ENCODE data around the gene LIMCH1.

DNA sequence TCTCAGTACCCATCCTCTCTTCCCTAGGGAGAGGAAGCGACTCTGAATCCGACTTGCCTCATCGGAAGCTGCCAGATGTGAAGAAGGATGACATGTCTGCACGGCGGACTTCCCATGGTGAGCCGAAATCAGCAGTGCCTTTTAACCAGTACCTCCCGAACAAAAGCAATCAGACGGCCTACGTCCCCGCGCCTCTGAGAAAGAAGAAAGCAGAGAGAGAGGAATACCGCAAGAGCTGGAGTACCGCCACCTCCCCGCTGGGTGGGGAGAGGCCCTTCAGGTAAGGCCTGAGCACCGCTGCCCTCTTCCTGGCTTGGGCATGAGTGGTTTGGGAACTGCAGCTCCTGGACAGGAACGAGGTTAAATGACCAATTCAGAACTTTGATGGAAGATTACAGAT is 81.2 kb downstream of the LIMCH1 start:
- TF ChIP-seq TAF1 (IDR thresholded peaks at IDR 0.05; ENCODE audit: borderline replicate concordance, insufficient read depth, low read length) = no peak
- TF ChIP-seq POLR2AphosphoS5 (IDR thresholded peaks at IDR 0.05; ENCODE audit: low read depth, low read length) = no peak
- TF ChIP-seq, protein P1, sequence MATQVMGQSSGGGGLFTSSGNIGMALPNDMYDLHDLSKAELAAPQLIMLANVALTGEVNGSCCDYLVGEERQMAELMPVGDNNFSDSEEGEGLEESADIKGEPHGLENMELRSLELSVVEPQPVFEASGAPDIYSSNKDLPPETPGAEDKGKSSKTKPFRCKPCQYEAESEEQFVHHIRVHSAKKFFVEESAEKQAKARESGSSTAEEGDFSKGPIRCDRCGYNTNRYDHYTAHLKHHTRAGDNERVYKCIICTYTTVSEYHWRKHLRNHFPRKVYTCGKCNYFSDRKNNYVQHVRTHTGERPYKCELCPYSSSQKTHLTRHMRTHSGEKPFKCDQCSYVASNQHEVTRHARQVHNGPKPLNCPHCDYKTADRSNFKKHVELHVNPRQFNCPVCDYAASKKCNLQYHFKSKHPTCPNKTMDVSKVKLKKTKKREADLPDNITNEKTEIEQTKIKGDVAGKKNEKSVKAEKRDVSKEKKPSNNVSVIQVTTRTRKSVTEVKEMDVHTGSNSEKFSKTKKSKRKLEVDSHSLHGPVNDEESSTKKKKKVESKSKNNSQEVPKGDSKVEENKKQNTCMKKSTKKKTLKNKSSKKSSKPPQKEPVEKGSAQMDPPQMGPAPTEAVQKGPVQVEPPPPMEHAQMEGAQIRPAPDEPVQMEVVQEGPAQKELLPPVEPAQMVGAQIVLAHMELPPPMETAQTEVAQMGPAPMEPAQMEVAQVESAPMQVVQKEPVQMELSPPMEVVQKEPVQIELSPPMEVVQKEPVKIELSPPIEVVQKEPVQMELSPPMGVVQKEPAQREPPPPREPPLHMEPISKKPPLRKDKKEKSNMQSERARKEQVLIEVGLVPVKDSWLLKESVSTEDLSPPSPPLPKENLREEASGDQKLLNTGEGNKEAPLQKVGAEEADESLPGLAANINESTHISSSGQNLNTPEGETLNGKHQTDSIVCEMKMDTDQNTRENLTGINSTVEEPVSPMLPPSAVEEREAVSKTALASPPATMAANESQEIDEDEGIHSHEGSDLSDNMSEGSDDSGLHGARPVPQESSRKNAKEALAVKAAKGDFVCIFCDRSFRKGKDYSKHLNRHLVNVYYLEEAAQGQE (IDR thresholded peaks at IDR 0.05; ENCODE audit: insufficient read depth in 1 of 2, low read depth in 2 of 2, low read length in 2 of 2) = no peak
- TF ChIP-seq SIN3A (IDR thresholded peaks at IDR 0.05; ENCODE audit: borderline replicate concordance, insufficient read depth, low read length) = no peak
- TF ChIP-seq FOXP2 (optimal IDR thresholded peaks at IDR 0.05; ENCODE audit: borderline replicate concordance, extremely low read depth, extremely low read length, insufficient read depth) = no peak

Data from PFSK-1 (cell line).